IMR-90 (cell line): ENCODE data around the gene RXRB. TPM values are rescaled to one million over a fixed set of nuclear protein-coding genes. Genes with fewer than 3 reads are reported as not detected.

Experiments used
- ATAC-seq: fragments of 200-7000 bp; cut with Tn5 transposase; 2 replicates; pipeline ENCODE4 v1.9.1; 2020; ENCODE audit warnings: low read depth, mild to moderate bottlenecking, moderate library complexity
- BruUV-seq: library from RNA; stranded (reverse); fragments of 400-500 nt; replicated peaks from 2 replicates; lab custom pipeline; 2021; lab: Mats Ljungman, UMichigan
- CTCF ChIA-PET: fragments of 300-600 bp; formaldehyde crosslinking; extraction: SDS; loops from one replicate; lab custom pipeline; 2021; ENCODE audit warnings: antibody characterized with exemption; lab: Yijun Ruan, JAX
- POLR2A ChIA-PET: fragments of 300-600 bp; sonication (Branson Sonifier 250); formaldehyde crosslinking; loops from one replicate; lab custom pipeline; 2022; ENCODE audit warnings: antibody characterized with exemption; ENCODE audit not compliant: unreplicated experiment; lab: Charles Lee
- DNase-seq: peaks from one replicate; pipeline ENCODE4 v3.0.0; 2013
- H2AFZ ChIP-seq: replicated peaks from 2 replicates; pipeline ENCODE3; 2013; ENCODE audit warnings: low read length, mild to moderate bottlenecking; ENCODE audit not compliant: poor library complexity
- H2AK5ac ChIP-seq: 2 replicates; pipeline ENCODE4 v1.6.1; 2013; ENCODE audit warnings: low read depth, low read length, inconsistent platforms
- H2AK9ac ChIP-seq: replicated peaks from 2 replicates; pipeline ENCODE3; 2013; ENCODE audit warnings: mild to moderate bottlenecking, low read depth, low read length, moderate library complexity; ENCODE audit not compliant: poor library complexity
- H2BK120ac ChIP-seq: 2 replicates; pipeline ENCODE4 v1.6.1; 2013; ENCODE audit warnings: low read depth, low read length, inconsistent platforms
- H2BK15ac ChIP-seq: 3 replicates; pipeline ENCODE4 v1.6.1; 2013; ENCODE audit warnings: low read depth, low read length, inconsistent platforms
- H2BK20ac ChIP-seq: 2 replicates; pipeline ENCODE4 v1.6.1; 2013; ENCODE audit warnings: low read depth, mild to moderate bottlenecking, inconsistent platforms, low read length, moderate library complexity
- H2BK5ac ChIP-seq: 2 replicates; pipeline ENCODE4 v1.6.1; 2013; ENCODE audit warnings: mild to moderate bottlenecking, low read depth, low read length, inconsistent platforms; ENCODE audit not compliant: poor library complexity, severe bottlenecking
- H3K14ac ChIP-seq: replicated peaks from 2 replicates; pipeline ENCODE4 v1.6.1; 2013; ENCODE audit warnings: low read depth, low read length, inconsistent platforms
- H3K18ac ChIP-seq: 2 replicates; pipeline ENCODE4 v1.6.1; 2013; ENCODE audit warnings: low read depth, low read length, control low read depth
- H3K23ac ChIP-seq: 2 replicates; pipeline ENCODE4 v1.6.1; 2013; ENCODE audit warnings: low read depth, low read length, inconsistent platforms
- H3K27ac ChIP-seq: 2 replicates; pipeline ENCODE4 v1.5.1; 2013; ENCODE audit warnings: mild to moderate bottlenecking, control low read depth, low read length; ENCODE audit not compliant: insufficient read depth
- H3K27me3 ChIP-seq: 2 replicates; pipeline ENCODE4 v1.6.1; 2013; ENCODE audit warnings: low read length; ENCODE audit not compliant: control insufficient read depth, insufficient read depth
- H3K36me3 ChIP-seq: 2 replicates; pipeline ENCODE4 v1.6.1; 2013; ENCODE audit warnings: low read length, mixed read lengths; ENCODE audit not compliant: control insufficient read depth, insufficient read depth
- H3K4ac ChIP-seq: 2 replicates; pipeline ENCODE4 v1.6.1; 2013; ENCODE audit warnings: low read depth, low read length, inconsistent platforms
- H3K4me1 ChIP-seq: 2 replicates; pipeline ENCODE4 v1.6.1; 2013; ENCODE audit warnings: low read length, mixed read lengths; ENCODE audit not compliant: control insufficient read depth, insufficient read depth
- H3K4me2 ChIP-seq: 2 replicates; pipeline ENCODE4 v1.6.1; 2013; ENCODE audit warnings: low read depth, mild to moderate bottlenecking, control low read depth, low read length, moderate library complexity
- H3K4me3 ChIP-seq: 2 replicates; pipeline ENCODE4 v1.5.1; 2013; ENCODE audit warnings: low read depth, mild to moderate bottlenecking, control low read depth, low read length, moderate library complexity; ENCODE audit not compliant: insufficient read depth
- H3K56ac ChIP-seq: 2 replicates; pipeline ENCODE4 v1.6.1; 2013; ENCODE audit warnings: low read length, inconsistent platforms; ENCODE audit not compliant: insufficient read depth; ENCODE audit errors: extremely low read depth
- H3K79me1 ChIP-seq, 2 experiments: 2 replicates each; pipeline ENCODE4 v1.6.1; 2013; ENCODE audit warnings: low read length in 2 of 2, inconsistent platforms in 1 of 2, low read depth in 1 of 2
- H3K9ac ChIP-seq: 2 replicates; pipeline ENCODE4 v1.6.1; 2013; ENCODE audit warnings: low read depth, low read length, control low read depth
- H3K9me1 ChIP-seq: 2 replicates; pipeline ENCODE4 v1.6.1; 2013; ENCODE audit warnings: low read length, inconsistent platforms; ENCODE audit not compliant: insufficient read depth
- H3K9me3 ChIP-seq: 2 replicates; pipeline ENCODE4 v1.6.1; 2013; ENCODE audit warnings: low read length; ENCODE audit not compliant: control insufficient read depth, insufficient read depth
- H4K20me1 ChIP-seq: 2 replicates; pipeline ENCODE4 v1.6.1; 2013; ENCODE audit warnings: low read length, inconsistent platforms; ENCODE audit not compliant: insufficient read depth
- H4K5ac ChIP-seq: 2 replicates; pipeline ENCODE4 v1.6.1; 2013; ENCODE audit warnings: mild to moderate bottlenecking, low read depth, low read length, control low read depth
- H4K8ac ChIP-seq, 2 experiments: 2 replicates each; pipeline ENCODE4 v1.6.1; 2013; ENCODE audit warnings: low read depth in 2 of 2, low read length in 2 of 2, control low read depth in 1 of 2, inconsistent platforms in 1 of 2
- H4K91ac ChIP-seq: 2 replicates; pipeline ENCODE4 v1.6.1; 2013; ENCODE audit warnings: low read depth, low read length, inconsistent platforms; ENCODE audit not compliant: insufficient read depth
- BHLHE40 ChIP-seq: fragments of 150-350 bp; IDR thresholded peaks from 2 replicates; pipeline ENCODE4 v1.6.1; 2016; ENCODE audit warnings: mild to moderate bottlenecking, low read depth, low read length
- CHD1 ChIP-seq: IDR thresholded peaks from 2 replicates; pipeline ENCODE4 v1.6.1; 2012; ENCODE audit warnings: low read depth, low read length, improper control_type of control experiment
- FOS ChIP-seq: fragments of 150-350 bp; IDR thresholded peaks from 2 replicates; pipeline ENCODE4 v1.6.1; 2016; ENCODE audit warnings: low read depth, low read length
- MAFK ChIP-seq: IDR thresholded peaks from 2 replicates; pipeline ENCODE4 v1.6.1; 2012; ENCODE audit warnings: low read depth, low read length, improper control_type of control experiment
- MAZ ChIP-seq: IDR thresholded peaks from 2 replicates; pipeline ENCODE4 v1.6.1; 2012; ENCODE audit warnings: low read depth, mild to moderate bottlenecking, low read length, improper control_type of control experiment, moderate library complexity, borderline replicate concordance
- MXI1 ChIP-seq: IDR thresholded peaks from 2 replicates; pipeline ENCODE4 v1.6.1; 2012; ENCODE audit warnings: low read depth, mild to moderate bottlenecking, low read length, moderate library complexity, borderline replicate concordance
- NFE2L2 ChIP-seq: fragments of 150-350 bp; IDR thresholded peaks from 2 replicates; pipeline ENCODE4 v1.6.1; 2016; ENCODE audit warnings: low read depth, mild to moderate bottlenecking, low read length
- POLR2A ChIP-seq: IDR thresholded peaks from 2 replicates; pipeline ENCODE4 v1.6.1; 2012; ENCODE audit warnings: mild to moderate bottlenecking, low read depth, low read length
- RAD21 ChIP-seq: IDR thresholded peaks from 2 replicates; pipeline ENCODE4 v1.6.1; 2012; ENCODE audit warnings: low read length, improper control_type of control experiment
- RCOR1 ChIP-seq: IDR thresholded peaks from 2 replicates; pipeline ENCODE4 v1.6.1; 2012; ENCODE audit warnings: mild to moderate bottlenecking, low read length, improper control_type of control experiment; ENCODE audit not compliant: insufficient replicate concordance
- RFX5 ChIP-seq: IDR thresholded peaks from 2 replicates; pipeline ENCODE4 v1.8.0; 2012; ENCODE audit warnings: low read depth, mild to moderate bottlenecking, low read length, moderate library complexity
- SMC3 ChIP-seq: fragments of 150-350 bp; IDR thresholded peaks from 2 replicates; pipeline ENCODE4 v1.6.1; 2016; ENCODE audit warnings: low read depth, mild to moderate bottlenecking, antibody characterized with exemption, low read length, moderate library complexity
- USF2 ChIP-seq: fragments of 150-350 bp; IDR thresholded peaks from 2 replicates; pipeline ENCODE4 v1.6.1; 2017; ENCODE audit warnings: mild to moderate bottlenecking, antibody characterized with exemption, low read length, low read depth
- WGBS, 2 experiments: methylation state at CpG; one replicate each; pipeline versions ENCODE4 v1.1.5 to v1.1.7; 2013; ENCODE audit warnings: missing lambda C conversion rate in 2 of 2; ENCODE audit not compliant: insufficient read length in 1 of 2; ENCODE audit errors: extremely low coverage in 2 of 2; 5-methylcytosine and 5-hydroxymethylcytosine counted together
- dilution Hi-C: fragments of 300-500 bp; cut with HindIII; formaldehyde crosslinking; loops from one replicate; pipeline ENCODE4 v1.14.3; 2018; ENCODE audit warnings: low sequenced_read_pairs; ENCODE audit not compliant: unreplicated experiment
- in situ Hi-C: fragments of 300-500 bp; cut with MboI; formaldehyde crosslinking; loops from 3 replicates; pipeline ENCODE4 v1.14.3; 2019; ENCODE audit warnings: low sequenced_read_pairs, inconsistent platforms, mixed read lengths
- intact Hi-C: fragments of 100-400 bp; cut with micrococcal nuclease; formaldehyde crosslinking; loops from 2 replicates; pipeline ENCODE4 v1.10.0; 2022
- polyA plus RNA-seq, 3 experiments: library from polyadenylated mRNA; depleted of rRNA; stranded (reverse); fragments of >200 nt; gene quantifications; 2 replicates each; pipeline ENCODE4 v1.2.3, GENCODE V29; 2012; ENCODE audit warnings: low replicate concordance in 1 of 3
- total RNA-seq: library from RNA; depleted of rRNA; stranded (reverse); fragments of >200 nt; gene quantifications from 2 replicates; pipeline ENCODE4 v1.2.3, GENCODE V29; 2012
- TF ChIP-seq, protein P1 (sequence below): conservative IDR thresholded peaks from 2 replicates; pipeline ENCODE4 v1.5.1; 2012; ENCODE audit warnings: mild to moderate bottlenecking, low read depth, low read length, improper control_type of control experiment
- TF ChIP-seq, protein P2 (sequence below): fragments of 150-350 bp; IDR thresholded peaks from 2 replicates; pipeline ENCODE4 v1.6.1; 2016; ENCODE audit warnings: low read depth, mild to moderate bottlenecking, low read length, moderate library complexity, borderline replicate concordance

RXRB gene
- total and polyA plus RNA-seq, 2 of the 4 experiments (the other 2 are of a cell fraction) = 18.6 to 53.7 TPM

DNA sequence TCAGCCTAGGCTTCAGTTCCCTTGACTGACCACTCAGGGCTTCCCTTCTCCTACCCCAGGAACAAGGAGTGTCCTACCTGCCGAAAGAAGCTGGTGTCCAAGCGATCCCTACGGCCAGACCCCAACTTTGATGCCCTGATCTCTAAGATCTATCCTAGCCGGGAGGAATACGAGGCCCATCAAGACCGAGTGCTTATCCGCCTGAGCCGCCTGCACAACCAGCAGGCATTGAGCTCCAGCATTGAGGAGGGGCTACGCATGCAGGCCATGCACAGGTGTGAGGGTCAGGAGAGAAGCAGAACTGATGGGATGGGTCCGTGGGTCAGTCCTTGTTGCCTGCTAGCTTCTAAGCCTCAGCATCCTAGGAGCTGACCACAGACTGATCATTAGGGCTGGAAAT is 9.4 kb upstream of the RXRB start:
- Histone ChIP-seq H2BK15ac (no peak overlapping the region), H3K79me1 (peaks cover 7 to 46% of the 10 kb centered on the region in 2 experiments), H3K4me3 (no peak overlapping the region), H3K4ac (no peak overlapping the region), H2AK5ac (no peak overlapping the region), H3K4me2 (no peak overlapping the region), H3K4me1 (peaks cover 23% of the 10 kb centered on the region), H4K91ac (no peak overlapping the region), H3K9me3 (no peaks in the 10 kb centered on the region), H3K9me1 (peaks cover 16% of the 10 kb centered on the region), H2AK9ac (no peak overlapping the region), H2BK120ac (no peak overlapping the region), H3K14ac (no peak overlapping the region), H4K20me1 (no peaks in the 10 kb centered on the region), H2AFZ (no peak overlapping the region), H4K5ac (no peak overlapping the region), H3K56ac (no peak overlapping the region), H3K36me3 (peaks cover 20% of the 10 kb centered on the region), H3K23ac (no peak overlapping the region), H2BK5ac (no peak overlapping the region), H2BK20ac (no peak overlapping the region), H3K27ac (no peak overlapping the region), H3K18ac (no peak overlapping the region), H4K8ac (no peak overlapping the region), H3K9ac (no peak overlapping the region), H3K27me3 (peaks cover 9% of the 10 kb centered on the region)
- ATAC-seq = no peak
- TF ChIP-seq RCOR1 (no peak), CHD1 (no peak), SMC3 (no peak), BHLHE40 (no peak), MAFK (no peak), MAZ (no peak), USF2 (no peak), MXI1 (no peak), FOS (no peak), RFX5 (no peak), POLR2A (no peak), NFE2L2 (no peak), RAD21 (no peak)
- TF ChIP-seq, protein P1, sequence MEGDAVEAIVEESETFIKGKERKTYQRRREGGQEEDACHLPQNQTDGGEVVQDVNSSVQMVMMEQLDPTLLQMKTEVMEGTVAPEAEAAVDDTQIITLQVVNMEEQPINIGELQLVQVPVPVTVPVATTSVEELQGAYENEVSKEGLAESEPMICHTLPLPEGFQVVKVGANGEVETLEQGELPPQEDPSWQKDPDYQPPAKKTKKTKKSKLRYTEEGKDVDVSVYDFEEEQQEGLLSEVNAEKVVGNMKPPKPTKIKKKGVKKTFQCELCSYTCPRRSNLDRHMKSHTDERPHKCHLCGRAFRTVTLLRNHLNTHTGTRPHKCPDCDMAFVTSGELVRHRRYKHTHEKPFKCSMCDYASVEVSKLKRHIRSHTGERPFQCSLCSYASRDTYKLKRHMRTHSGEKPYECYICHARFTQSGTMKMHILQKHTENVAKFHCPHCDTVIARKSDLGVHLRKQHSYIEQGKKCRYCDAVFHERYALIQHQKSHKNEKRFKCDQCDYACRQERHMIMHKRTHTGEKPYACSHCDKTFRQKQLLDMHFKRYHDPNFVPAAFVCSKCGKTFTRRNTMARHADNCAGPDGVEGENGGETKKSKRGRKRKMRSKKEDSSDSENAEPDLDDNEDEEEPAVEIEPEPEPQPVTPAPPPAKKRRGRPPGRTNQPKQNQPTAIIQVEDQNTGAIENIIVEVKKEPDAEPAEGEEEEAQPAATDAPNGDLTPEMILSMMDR = no peak
- TF ChIP-seq, protein P2, sequence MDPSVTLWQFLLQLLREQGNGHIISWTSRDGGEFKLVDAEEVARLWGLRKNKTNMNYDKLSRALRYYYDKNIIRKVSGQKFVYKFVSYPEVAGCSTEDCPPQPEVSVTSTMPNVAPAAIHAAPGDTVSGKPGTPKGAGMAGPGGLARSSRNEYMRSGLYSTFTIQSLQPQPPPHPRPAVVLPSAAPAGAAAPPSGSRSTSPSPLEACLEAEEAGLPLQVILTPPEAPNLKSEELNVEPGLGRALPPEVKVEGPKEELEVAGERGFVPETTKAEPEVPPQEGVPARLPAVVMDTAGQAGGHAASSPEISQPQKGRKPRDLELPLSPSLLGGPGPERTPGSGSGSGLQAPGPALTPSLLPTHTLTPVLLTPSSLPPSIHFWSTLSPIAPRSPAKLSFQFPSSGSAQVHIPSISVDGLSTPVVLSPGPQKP = no peak
- intact Hi-C loops = loop anchor here (2.0 kb wide), 1 partner anchor 201 kb away; the partner anchor contains the start of gene PHF1
- POLR2A ChIA-PET = no interaction called here
- WGBS, 2 experiments = 93% methylated on average over 2 of the region's 10 CpGs; no CpG with 5 or more reads in 1 of the 2 experiments
- no peak for DNase-seq
- dilution Hi-C loops = no loop called here
- no TSS peak for BruUV-seq
- CTCF ChIA-PET = no interaction called here
- in situ Hi-C loops = no loop called here
